DLD1 (cell line): Measurements from ENCODE around the gene HK1.

Source experiments
- in situ Hi-C: cut with HindIII; loops from 2 replicates; pipeline ENCODE4 v1.10.0; 2017; ENCODE audit warnings: low sequenced_read_pairs

Gene HK1

DNA sequence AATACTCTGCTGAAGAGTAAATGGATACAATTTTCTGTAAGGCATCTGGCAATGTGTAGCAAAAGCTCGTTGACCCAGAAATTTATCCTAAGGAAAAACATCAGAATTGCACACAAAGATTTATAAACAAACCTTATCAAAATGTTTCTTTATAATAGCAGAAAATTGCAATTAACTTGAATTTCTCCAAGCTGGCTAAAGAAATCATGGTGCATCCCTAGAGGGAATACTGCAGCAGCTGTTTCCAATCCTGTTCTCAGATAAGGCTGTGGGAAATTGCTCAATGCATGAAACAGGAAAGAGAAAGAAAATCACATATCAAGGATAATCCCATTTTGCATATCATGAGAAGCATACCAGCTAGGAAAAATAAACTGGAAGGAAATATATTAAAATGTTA, 119.7 kb downstream of the HK1 start:
- in situ Hi-C loops = no loop called here

DNA sequence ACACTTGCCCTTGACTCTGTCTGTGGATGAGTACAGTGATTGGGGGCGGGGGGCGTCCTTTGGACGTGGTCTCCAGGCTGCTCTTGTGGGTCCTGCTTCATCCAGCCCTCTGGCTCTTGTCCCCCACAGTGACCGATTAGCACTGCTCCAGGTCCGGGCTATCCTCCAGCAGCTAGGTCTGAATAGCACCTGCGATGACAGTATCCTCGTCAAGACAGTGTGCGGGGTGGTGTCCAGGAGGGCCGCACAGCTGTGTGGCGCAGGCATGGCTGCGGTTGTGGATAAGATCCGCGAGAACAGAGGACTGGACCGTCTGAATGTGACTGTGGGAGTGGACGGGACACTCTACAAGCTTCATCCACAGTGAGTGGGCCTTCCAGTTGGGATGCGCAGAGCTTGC, 120.2 kb downstream of the HK1 start:
- in situ Hi-C loops = no loop called here

DNA sequence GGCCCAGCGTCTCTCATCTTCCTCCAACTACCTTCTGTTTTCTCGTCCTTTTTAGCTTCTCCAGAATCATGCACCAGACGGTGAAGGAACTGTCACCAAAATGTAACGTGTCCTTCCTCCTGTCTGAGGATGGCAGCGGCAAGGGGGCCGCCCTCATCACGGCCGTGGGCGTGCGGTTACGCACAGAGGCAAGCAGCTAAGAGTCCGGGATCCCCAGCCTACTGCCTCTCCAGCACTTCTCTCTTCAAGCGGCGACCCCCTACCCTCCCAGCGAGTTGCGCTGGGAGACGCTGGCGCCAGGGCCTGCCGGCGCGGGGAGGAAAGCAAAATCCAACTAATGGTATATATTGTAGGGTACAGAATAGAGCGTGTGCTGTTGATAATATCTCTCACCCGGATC, 122.6 kb downstream of the HK1 start:
- in situ Hi-C loops = no loop called here

DNA sequence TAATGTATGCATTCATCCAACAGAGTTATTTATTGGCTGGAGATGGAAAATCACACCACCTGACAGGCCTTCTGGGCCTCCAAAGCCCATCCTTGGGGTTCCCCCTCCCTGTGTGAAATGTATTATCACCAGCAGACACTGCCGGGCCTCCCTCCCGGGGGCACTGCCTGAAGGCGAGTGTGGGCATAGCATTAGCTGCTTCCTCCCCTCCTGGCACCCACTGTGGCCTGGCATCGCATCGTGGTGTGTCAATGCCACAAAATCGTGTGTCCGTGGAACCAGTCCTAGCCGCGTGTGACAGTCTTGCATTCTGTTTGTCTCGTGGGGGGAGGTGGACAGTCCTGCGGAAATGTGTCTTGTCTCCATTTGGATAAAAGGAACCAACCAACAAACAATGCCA, 123.1 kb downstream of the HK1 start:
- in situ Hi-C loops = no loop called here

DNA sequence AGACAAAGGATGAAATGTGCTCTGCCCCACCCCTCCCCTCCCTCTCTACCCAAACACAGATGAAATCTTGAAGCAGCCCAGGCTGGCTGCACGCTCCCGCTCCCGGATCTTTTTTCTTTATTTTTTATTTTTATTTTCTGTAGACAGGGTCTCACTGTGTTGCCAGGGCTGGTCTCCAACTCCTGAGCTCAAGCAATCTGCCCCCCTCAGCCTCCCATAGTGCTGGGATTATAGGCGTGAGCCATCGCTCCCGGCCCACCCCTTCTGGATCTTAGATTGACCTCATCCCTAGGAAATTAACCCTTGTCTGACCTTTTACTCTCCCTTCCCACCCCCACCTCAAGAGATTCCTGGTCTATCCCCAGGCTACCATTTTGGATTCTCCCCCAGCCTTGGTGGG, 124.1 kb downstream of the HK1 start:
- in situ Hi-C loops = no loop called here

DNA sequence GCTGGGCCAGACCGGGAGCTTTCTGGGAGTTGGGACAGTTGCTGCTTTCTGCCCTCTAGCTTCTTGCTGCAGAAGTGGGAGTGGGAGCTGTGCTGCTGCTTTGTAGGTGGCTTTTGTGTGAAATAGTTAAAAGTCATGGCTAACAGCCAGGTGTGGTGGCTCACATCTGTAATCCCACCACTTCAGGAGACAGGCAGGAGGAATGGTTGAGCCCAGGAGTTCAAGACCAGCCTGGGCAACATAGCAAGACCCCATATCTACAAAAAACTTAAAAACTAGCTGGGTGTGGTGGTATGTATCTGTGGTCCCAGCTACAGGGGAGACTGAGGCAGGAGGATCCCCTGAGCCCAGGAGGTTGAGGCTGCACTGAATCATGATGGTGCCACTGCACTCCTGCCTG, 124.8 kb downstream of the HK1 start:
- in situ Hi-C loops = no loop called here

DNA sequence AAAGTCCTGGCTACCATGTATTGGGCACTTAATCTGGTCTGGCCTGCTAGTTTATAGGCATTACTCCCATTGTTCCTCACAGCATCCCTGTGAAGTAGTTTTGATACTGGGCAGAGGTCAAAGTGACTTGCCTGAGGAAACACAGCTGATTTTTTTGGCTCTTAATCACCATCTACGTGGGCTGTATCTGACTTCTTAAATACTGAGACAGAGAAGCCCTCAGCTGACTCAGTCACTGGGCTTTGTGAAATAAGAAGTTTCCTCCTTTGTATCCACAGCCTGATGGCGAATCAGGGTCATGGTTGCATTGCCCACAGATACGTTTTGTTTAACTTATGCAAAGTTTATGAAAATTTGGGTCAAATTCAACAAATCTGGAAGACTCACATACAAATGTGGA, 125.2 kb downstream of the HK1 start:
- in situ Hi-C loops = no loop called here

DNA sequence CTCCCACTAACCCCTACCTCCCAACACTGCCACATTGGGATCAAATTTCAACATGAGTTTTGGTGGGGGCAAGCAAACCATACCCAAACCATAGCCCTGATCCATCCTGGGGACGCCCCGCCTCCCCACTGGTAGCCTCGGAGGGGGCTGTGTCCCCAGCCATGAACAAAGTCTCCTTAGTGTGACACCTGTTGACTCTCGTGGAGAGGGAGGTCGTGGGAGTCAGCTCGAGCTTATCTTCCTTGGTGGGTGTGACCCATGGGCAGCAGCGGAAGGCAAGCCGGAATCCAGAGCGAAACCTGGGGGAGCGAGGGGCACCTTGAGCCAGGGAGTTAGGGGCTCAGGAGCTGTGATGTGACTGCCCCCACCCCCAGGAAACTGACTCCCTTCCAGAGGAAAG, 126.5 kb downstream of the HK1 start:
- in situ Hi-C loops = no loop called here

DNA sequence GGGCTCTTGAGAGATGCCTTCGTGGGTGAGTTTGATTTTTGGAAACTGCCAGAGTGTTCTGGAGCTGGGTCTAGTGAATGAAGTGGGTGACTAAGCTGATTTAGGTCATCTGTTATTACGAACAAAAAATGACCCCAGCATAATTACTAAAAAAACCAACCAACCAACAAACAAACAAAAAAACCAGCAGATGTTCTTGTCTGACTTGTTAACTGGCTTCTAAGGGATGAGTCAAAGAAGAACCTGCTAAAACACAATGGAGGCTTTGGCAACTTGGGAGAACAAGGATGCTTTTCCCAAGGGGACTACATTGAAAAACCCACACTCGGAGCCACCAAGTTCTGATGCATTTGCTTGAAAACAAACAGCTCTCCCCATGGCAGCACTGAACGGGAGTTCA, 126.9 kb downstream of the HK1 start:
- in situ Hi-C loops = no loop called here

DNA sequence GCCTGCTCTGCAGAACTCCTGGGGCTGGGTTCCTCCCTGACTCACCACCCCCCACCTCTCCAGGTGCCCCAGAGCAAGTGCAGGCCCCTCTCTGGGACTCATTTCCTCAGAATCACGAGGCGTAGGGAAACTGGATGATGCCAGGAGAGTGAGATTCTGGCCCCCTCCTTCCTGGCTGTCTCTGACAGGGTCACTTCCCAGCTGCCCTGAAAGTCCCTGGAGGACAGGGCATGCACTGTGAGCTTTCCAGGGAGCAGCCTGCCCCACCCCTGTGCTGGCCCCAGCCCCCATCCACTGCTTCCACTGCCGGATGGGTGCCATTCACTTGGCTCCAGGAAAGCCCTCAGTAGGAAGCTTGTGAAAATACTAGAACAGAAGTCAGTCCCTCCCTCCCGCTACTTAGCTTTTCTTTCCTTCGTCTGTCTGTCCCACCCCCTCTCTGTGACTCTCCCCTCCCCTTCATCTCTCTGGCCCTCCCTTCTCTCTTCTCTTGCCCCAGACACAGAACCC, 128.1 kb downstream of the HK1 start:
- in situ Hi-C loops = no loop called here

DNA sequence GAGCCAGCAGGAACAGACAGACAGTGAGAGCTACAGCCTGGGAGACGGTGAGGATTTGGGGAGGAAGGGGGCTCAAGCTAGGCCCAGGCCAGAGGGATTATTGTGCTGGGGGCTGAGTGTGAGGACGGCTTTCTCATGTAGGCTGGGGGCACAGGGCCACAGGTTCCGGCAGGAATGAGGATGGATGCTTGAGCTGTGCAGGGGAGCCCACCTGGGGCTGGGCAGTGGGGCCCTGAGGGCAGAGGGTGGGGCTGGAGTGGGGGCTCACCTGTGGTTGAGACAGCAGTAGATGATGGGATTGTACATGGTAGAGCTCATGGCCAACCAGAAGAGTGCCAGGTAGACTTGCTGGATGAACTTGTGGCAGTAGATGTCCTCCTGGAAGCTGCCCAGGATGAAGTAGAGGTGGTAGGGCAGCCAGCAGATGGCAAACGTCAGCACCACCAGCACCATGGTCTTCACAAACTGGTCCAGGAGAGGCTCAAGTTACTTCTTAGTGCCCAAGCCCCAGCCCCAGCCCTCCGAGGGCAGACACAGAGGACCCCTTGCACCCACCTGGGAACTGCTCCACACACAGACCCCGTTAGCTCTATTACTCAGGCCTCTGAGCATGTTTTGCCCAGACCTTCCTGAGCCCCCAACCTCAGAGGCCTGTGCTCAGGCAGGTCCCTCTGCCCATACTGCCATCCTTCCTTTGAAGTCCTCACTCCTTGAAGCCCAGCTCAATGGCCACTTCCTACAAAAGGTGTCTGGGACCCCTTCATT, 128.7 kb downstream of the HK1 start:
- in situ Hi-C loops = no loop called here

DNA sequence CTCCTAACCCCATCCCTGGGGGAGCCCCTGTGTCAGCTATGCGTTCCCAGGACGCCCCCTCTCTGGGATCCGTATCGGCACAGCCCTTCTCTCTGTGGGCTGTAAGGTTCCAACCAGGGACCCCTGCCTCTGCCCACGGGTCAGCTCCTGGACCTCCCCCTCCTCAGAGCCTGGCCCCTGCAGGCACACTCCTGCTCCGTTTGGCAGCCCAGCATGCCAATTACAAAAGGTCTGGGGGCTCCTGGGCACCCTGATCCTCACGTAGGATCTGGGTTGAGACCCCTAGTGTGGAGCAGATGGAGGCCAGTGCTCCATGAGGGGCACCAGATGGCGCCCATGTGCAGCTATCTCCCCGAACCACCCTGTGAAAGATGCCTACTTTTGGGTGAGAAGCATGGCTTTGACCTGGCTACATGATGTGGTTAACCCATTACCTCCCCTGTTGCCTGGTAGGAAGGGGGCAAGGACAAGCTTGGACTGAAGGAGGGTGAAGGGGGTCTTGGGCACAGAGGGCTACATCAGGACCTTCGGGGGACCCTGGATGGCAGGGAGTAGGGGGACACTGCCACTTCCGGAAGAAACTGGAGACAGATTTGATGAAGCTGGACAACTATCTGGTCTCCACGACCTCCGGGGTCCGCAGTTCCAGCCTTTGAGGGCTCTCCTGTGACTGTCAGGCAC, 129.5 kb downstream of the HK1 start:
- in situ Hi-C loops = no loop called here

DNA sequence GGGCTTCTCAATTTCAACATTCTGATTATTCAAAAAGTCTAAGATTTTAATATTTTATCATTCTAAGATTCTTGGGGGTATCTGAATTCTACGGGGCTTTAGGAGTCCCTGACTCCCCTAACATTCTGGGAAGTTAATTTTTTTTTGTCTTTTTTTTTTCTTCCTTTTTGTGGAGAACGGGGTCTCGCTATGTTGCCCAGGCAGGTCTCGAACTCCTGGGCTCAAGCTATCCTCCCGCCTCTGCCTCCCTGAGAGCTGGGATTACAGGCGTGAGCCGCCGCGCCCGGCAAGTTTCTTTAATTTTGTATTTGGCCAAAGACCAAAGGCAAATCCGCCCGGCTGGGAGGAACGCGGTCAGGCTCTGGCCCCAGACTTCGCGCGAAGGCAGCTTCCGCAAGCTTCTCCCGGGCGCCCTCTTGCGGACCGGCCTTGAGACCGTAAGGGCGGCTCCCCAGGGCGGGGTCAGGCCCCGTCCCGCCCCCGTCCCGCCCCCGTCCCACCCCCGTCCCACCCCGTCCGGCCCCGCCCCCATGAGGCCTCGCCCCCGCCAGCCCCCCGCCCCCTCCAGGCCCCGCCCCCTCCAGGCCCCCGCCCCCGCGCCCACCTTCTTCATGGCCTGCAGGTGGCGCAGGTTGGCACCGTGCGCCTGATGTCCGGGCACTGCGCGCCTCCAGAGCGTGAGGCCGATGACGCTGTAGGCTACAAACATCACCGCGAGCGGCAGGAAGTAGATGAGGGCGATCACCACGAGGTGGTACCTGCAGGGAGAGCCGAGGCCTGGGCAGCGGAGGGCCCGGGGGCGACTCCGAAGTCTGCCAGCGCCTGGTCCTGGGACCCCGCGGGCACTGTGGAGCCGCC, 130.3 kb downstream of the HK1 start:
- in situ Hi-C loops = no loop called here

DNA sequence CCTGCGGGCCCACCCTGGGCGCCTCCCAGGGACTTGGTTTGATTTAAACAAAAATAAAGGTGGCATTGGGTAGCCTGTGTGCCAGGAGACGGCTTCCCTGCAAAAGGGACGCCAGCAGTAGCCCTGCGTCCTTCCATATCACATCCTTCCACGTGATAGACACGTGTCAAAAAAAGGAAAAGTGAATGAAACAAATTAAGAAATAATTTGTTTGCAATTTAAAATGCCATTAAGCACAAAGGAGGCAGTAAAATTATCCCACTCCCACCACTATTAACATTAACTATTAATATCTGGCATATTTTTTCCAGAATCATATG, 130.8 kb downstream of the HK1 start:
- in situ Hi-C loops = no loop called here

DNA sequence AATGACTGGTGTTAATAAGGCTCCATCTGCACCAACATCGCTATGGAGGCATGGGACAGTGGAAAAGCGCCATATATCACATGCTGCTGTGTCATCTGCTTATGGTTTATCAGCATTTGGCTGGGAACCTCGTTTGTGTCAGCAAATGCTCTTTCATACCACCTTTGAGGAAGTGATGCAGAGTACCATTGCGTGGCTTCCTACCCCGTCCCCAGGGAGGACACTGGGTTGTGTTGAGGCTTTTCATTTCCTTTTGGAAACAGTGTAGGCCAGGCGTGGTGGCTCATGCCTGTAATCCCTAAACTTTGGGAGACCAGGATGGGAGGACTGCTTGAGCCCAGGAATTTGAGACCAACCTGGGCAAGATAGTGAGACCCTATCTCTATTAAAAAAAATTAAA, 131.7 kb downstream of the HK1 start:
- in situ Hi-C loops = no loop called here

DNA sequence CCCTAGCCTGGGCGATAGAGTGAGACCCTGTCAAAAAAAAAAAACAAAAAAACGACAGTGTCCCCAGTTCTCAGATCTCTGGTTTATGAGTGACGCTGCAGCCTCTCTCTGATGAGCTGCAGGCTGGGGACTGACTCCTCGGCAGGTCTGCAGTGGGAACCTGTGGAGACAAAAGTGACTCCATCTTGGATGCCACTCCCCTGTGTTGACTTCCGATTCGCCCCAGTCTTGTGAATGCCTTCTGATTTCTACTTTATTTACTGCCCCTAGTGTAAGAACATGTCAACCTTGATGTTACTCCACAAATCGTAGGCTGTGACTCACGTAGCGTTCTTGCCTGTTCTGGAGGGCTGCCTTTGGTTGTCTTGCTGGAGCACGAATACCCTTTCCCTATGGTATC, 132.2 kb downstream of the HK1 start:
- in situ Hi-C loops = no loop called here

DNA sequence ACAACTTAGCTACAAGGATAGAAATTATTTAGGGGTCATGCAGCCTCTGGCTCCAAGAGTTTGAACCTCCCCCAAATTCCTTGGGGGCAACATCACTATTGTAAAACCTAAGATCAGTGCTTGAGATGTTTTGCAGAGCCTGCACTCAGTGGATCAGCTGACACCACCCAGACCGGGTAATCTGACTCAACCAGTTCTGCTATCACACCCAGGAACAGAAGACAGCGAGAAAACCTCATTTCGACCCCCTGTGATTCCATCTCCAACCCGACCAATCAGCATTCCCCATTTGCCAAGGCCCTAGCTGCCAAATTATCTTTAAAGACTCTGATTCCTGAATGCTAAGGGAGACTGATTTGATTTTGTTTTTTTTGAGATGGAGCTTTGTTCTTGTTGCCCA, 133.2 kb downstream of the HK1 start:
- in situ Hi-C loops = no loop called here

DNA sequence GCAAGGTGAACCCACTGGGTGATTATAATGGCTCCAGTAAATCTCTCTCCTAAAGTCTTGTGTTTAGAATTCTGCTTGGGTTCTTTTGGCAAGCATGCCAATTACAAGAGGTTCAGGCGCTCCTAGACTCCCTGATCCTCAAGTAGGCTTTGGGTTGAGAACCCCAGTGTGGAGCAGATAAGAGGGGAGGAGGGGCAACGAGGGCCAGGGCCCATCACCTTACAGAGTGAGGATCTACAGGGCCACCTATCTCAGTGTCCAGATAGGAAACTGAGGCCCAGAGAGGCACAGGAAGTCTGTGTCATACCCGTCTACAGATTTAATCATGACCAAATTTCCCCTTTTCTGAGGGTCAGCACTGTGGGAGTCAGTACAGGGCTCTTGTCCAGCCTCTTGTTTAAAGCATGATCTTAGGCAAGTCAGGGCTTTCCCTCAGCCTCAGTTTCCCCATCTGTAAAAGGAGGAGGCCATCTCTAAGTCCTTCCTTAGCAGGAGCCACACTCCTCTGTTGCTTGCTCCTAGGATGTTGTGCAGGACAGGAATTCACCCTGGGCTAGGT, 134.0 kb downstream of the HK1 start:
- in situ Hi-C loops = no loop called here

DNA sequence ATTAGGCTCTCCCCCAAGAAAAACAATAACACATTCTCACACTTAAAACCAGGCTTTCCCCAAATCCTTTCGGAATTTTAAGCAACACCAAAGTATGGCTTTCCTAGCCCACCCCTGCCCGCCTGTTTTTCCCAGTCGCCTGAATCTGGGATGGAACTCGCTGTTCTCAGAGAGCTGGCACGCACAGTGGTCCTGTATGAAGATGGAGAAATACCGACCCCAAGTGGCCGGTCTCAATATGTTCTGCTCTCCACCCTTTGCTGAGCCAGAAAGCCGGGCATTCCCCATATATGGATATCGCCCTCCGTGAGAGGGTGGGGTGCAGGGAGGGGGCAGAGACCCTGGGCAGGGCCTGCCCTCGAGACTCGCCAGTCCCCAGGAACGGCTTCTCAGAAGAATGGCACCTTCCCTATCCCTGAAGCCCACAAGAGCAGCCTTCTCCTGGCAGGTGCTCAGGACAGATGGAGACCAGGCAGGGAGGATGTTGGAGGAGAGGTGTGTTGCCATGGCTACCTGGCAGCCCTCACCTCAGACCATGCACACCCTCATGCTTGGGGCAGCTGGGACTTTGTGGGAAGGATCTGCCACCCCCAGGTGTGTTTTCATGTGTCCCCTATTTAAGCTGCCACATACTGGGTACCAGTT, 135.0 kb downstream of the HK1 start:
- in situ Hi-C loops = no loop called here

DNA sequence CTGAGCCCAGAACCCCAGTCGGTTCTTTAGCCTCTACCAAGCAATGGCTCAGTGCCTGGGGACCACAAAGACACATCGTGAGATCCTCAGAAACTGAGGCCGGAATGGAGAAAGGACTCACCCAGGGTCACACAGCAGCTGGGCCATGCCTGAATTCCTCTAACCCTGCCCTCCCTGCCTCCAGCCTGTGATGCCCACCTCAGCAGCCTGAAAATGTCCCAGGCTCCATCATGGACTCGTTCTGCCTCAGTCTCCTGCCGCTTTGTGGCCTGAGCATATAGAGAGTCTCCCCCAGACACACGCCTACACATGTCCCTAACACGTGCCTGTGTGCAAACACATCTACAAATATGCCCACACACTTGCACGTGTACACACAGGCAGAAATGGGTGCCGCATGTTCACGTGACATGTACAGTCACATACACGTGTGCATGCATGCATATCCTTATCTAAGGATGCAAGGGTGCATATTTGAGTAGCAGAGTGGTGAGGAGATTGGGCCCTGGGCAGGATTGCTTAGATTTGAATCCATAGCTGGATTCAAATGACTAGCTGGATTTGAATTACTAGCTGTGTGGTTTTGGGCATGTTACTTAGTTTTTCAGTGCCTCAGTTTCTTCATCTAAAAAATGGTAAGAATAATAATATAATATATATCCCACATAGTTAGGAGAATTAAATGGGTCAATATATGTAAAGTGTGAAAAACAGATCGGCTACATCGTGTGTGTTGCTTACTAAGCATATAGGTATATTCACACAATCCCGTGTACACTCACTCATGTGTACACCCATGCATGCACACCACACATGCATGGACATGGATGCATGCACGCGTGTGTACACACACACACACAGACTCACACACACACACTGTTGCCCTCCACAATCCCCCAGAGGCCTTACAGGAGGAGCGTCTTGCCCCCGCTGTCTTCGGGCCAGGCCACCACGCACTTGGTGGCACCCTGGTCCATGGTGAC, 136.0 kb downstream of the HK1 start:
- in situ Hi-C loops = no loop called here
